Measurements from ENCODE around the gene RALA. TPM values are rescaled to one million over a fixed set of nuclear protein-coding genes. Genes with fewer than 3 reads are reported as not detected.
A peak's percentile ranks its signal among the peaks of the same experiment; 100 is the strongest.

Gene RALA
- total and polyA plus RNA-seq, 2 of the 13 experiments (the other 11 are each of a cell fraction or from before 2014, with no cell fraction given): 11.8 to 19.5 TPM

- TF ChIP-seq GLMP (CRISPR knock-in tag; IDR thresholded peaks at IDR 0.05; ENCODE audit: borderline replicate concordance) (no peak), ZNF780A (CRISPR knock-in tag; IDR thresholded peaks at IDR 0.05) (no peak), ARID2 (CRISPR knock-in tag; IDR thresholded peaks at IDR 0.05; ENCODE audit: borderline replicate concordance) (no peak), DNMT1 (CRISPR knock-in tag; IDR thresholded peaks at IDR 0.05) (no peak), RFX1 (IDR thresholded peaks at IDR 0.05) (no peak), NBN (conservative IDR thresholded peaks at IDR 0.05) (no peak), XBP1 (CRISPR knock-in tag; IDR thresholded peaks at IDR 0.05) (no peak)
Observed at GRCh38 chr7:39617005-39617404, 6.4 kb upstream of the RALA start (continued).

DNA sequence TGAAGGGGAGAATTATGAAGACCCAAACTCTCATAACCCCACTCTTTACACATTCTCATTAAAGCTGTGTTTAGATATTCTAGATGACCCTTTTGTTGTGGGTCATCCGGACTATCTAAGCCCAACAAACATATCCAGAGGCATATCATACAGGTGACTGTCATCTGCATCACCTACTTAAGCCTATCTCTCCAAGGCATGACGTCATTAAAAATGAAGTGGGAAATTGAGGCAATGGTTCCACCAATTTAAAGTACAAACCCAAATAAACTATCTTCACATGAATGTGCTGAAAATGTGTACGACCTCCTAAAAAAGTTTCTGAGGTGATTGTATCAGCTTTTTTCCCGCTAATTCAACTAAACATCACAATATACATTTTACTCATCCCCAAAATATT lies 4.5 kb upstream of the RALA start:
- peaks cover 16% of the 10 kb centered on the region for H3K4me1 ChIP-seq (ENCODE audit: insufficient read depth, low read length)
- no peak overlapping the region for H3K4me2 ChIP-seq (ENCODE audit: low read depth, low read length)
- no peaks in the 10 kb centered on the region for H3K27me3 ChIP-seq (ENCODE audit: control insufficient read depth in 1 of 2, insufficient read depth in 2 of 2, low read length in 2 of 2)
- no peak for DNase-seq (ENCODE audit: low spot score)
- no peak overlapping the region for H3K9ac ChIP-seq (ENCODE audit: insufficient read depth, low read depth, low read length)
- ChIA-PET POLR2A (no interaction called here), CTCF (ENCODE audit: low intra/inter-chr PET ratio, low total read pairs) (no interaction called here)
- H3K79me2 ChIP-seq (ENCODE audit: insufficient read depth, low read length): peaks cover 2% of the 10 kb centered on the region
- no peak overlapping the region for H3K27ac ChIP-seq (ENCODE audit: extremely low read length, insufficient read depth, low read length)
- H4K20me1 ChIP-seq (ENCODE audit: insufficient read depth, low read length): no peaks in the 10 kb centered on the region
- FAIRE-seq: no peak
- intact Hi-C loops (cut with micrococcal nuclease; ENCODE audit: unreplicated experiment): no loop called here
- no peak overlapping the region for H2AFZ ChIP-seq (ENCODE audit: low read length)
- in situ Hi-C loops (cut with HindIII; ENCODE audit: extremely low pct_ligation_motif_present, low pct_unique_long_range_greater_than_20kb): no loop called here
- no peak overlapping the region for H3K4me3 ChIP-seq (replicated peaks in 1 of 3; ENCODE audit: insufficient read depth in 1 of 3, low read depth in 2 of 3, low read length in 3 of 3)
- no peaks in the 10 kb centered on the region for H3K36me3 ChIP-seq (replicated peaks in 1 of 2; ENCODE audit: control insufficient read depth in 1 of 2, insufficient read depth in 2 of 2, low read length in 2 of 2)
- no peaks in the 10 kb centered on the region for H3K9me3 ChIP-seq (ENCODE audit: low read length)
- WGBS (ENCODE audit: low lambda C conversion rate): 90% methylated on average over 4 of the region's 4 CpGs
- BruUV-seq (replicated peaks): no TSS peak
- ATAC-seq: no peak
- TF ChIP-seq ZBTB39 (CRISPR knock-in tag; IDR thresholded peaks at IDR 0.05): no peak
- TF ChIP-seq ARID5B (CRISPR knock-in tag; IDR thresholded peaks at IDR 0.05): no peak
- TF ChIP-seq CHCHD3 (CRISPR knock-in tag; IDR thresholded peaks at IDR 0.05): no peak
- TF ChIP-seq PITX1 (CRISPR knock-in tag; IDR thresholded peaks at IDR 0.05): no peak
- no peak for TF ChIP-seq RARG (CRISPR knock-in tag; IDR thresholded peaks at IDR 0.05; ENCODE audit: low read depth)
- TF ChIP-seq, protein P1, sequence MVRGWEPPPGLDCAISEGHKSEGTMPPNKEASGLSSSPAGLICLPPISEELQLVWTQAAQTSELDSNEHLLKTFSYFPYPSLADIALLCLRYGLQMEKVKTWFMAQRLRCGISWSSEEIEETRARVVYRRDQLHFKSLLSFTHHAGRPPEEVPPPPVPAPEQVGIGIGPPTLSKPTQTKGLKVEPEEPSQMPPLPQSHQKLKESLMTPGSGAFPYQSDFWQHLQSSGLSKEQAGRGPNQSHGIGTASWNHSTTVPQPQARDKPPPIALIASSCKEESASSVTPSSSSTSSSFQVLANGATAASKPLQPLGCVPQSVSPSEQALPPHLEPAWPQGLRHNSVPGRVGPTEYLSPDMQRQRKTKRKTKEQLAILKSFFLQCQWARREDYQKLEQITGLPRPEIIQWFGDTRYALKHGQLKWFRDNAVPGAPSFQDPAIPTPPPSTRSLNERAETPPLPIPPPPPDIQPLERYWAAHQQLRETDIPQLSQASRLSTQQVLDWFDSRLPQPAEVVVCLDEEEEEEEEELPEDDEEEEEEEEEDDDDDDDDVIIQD (CRISPR knock-in tag; IDR thresholded peaks at IDR 0.05; ENCODE audit: low read depth): no peak
- no peak for TF ChIP-seq ZNF567 (CRISPR knock-in tag; IDR thresholded peaks at IDR 0.05; ENCODE audit: borderline replicate concordance)
- TF ChIP-seq ATF7 (IDR thresholded peaks at IDR 0.05): peak; percentile 70
- no peak for TF ChIP-seq ATF7 (CRISPR knock-in tag; IDR thresholded peaks at IDR 0.05)
- TF ChIP-seq ZNF7 (CRISPR knock-in tag; IDR thresholded peaks at IDR 0.05): no peak
- TF ChIP-seq ZFP62 (CRISPR knock-in tag; IDR thresholded peaks at IDR 0.05): no peak
